HepG2 (cell line): ENCODE data around the gene GTF2A1L.

Experiments
- BCL6 ChIP-seq: IDR thresholded peaks from 2 replicates; pipeline ENCODE4 v1.6.1; 2016; ENCODE audit warnings: missing genetic modification reagents, missing compliant biosample characterization
- BHLHE40 ChIP-seq: IDR thresholded peaks from 2 replicates; pipeline ENCODE4 v1.6.1; 2011; ENCODE audit warnings: low read length, improper control_type of control experiment
- NR3C1 ChIP-seq: sonication (generic); formaldehyde crosslinking; IDR thresholded peaks from 2 replicates; pipeline ENCODE4 v1.4.0; 2020; ENCODE audit warnings: missing genetic modification reagents
- PRPF4 ChIP-seq: fragments of 200-400 bp; formaldehyde crosslinking; IDR thresholded peaks from 2 replicates; pipeline ENCODE4 v1.6.1; 2016; ENCODE audit warnings: low read length, low read depth; ENCODE audit not compliant: poor library complexity, severe bottlenecking
- ZNF414 ChIP-seq: sonication (generic); formaldehyde crosslinking; IDR thresholded peaks from 2 replicates; pipeline ENCODE4 v1.5.0; 2020; ENCODE audit warnings: missing genetic modification reagents

- TF ChIP-seq NR3C1 (CRISPR knock-in tag) = no peak
- TF ChIP-seq BCL6 (CRISPR knock-in tag) = no peak
- no peak for TF ChIP-seq ZNF414 (CRISPR knock-in tag)
- TF ChIP-seq BHLHE40 = no peak
- TF ChIP-seq PRPF4 = no peak
Observed at GRCh38 chr2:48568547-48568946, 49.1 kb upstream of the GTF2A1L start.
